Glutamatergic neuron (in vitro differentiated cells): ENCODE results near the gene SELENOP. TPM values are rescaled to one million over a fixed set of nuclear protein-coding genes. Genes with fewer than 3 reads are reported as not detected.
"Not testable (repeated sequence)": the region's sequence is repeated elsewhere in the genome, so short reads cannot be mapped to it uniquely, and the experiment has no call there.

Source experiments
- DNase-seq: peaks from one replicate; pipeline ENCODE4 v3.0.0; 2022
- H3K27ac Mint-ChIP-seq: one replicate; pipeline ENCODE4 v1.8.0; 2020; ENCODE audit warnings: mild to moderate bottlenecking, mixed read lengths, inconsistent platforms; ENCODE audit not compliant: unreplicated experiment
- H3K27me3 Mint-ChIP-seq: one replicate; pipeline ENCODE4 v1.8.0; 2020; ENCODE audit warnings: mild to moderate bottlenecking, moderate library complexity, mixed read lengths, inconsistent platforms; ENCODE audit not compliant: unreplicated experiment
- H3K36me3 Mint-ChIP-seq: one replicate; pipeline ENCODE4 v1.8.0; 2020; ENCODE audit warnings: mild to moderate bottlenecking, mixed read lengths, inconsistent platforms; ENCODE audit not compliant: unreplicated experiment
- H3K4me1 Mint-ChIP-seq: one replicate; pipeline ENCODE4 v1.8.0; 2020; ENCODE audit warnings: mild to moderate bottlenecking, low read depth, mixed read lengths, inconsistent platforms; ENCODE audit not compliant: unreplicated experiment
- H3K4me3 Mint-ChIP-seq: one replicate; pipeline ENCODE4 v1.8.0; 2020; ENCODE audit warnings: mild to moderate bottlenecking, mixed read lengths, inconsistent platforms; ENCODE audit not compliant: unreplicated experiment
- H3K9me3 Mint-ChIP-seq: one replicate; pipeline ENCODE4 v1.8.0; 2020; ENCODE audit warnings: mild to moderate bottlenecking, moderate library complexity, mixed read lengths, inconsistent platforms; ENCODE audit not compliant: unreplicated experiment
- total RNA-seq: library from RNA; stranded (reverse); fragmentation: NEBNext Ultra II Directional; extraction: Animal tissue kit (Norgen Biotek cat#: 25700); gene quantifications from one replicate; pipeline ENCODE4 v1.2.1, GENCODE V29; 2021; ENCODE audit not compliant: unreplicated experiment
- TF ChIP-seq, protein P1 (sequence below): fragments of 200-600 bp; sonication (generic); IDR thresholded peaks from one replicate; pipeline ENCODE4 v1.5.0; 2021; ENCODE audit not compliant: partially characterized antibody, unreplicated experiment

The SELENOP gene
- total RNA-seq, 1 donor from 2014 or later = 0.61 TPM

DNA sequence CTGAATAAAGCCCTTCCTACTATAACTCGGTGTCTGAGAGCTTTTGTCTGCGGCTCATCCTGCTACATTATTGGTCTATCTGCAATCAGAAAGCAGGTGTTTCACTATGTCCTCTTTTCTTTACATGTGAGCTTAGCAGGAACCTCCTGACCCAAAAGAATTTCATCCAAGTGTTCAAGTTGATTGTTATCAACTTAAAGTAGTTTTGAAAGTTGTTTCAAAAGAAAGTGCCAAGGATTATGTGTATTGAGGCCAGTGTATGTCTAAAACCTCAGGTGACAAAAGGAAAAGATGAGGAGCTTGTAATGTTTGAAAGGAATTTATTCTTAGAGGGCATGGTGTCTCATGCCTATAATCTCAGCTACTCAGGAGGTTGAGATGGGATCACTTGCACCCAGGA lies 8.1 kb upstream of the SELENOP start:
- no peaks in the 10 kb centered on the region for H3K9me3 Mint-ChIP-seq
- no peak overlapping the region for H3K27ac Mint-ChIP-seq
- no peak overlapping the region for H3K4me3 Mint-ChIP-seq
- DNase-seq = no peak
- H3K4me1 Mint-ChIP-seq = no peaks in the 10 kb centered on the region
- TF ChIP-seq, protein P1, sequence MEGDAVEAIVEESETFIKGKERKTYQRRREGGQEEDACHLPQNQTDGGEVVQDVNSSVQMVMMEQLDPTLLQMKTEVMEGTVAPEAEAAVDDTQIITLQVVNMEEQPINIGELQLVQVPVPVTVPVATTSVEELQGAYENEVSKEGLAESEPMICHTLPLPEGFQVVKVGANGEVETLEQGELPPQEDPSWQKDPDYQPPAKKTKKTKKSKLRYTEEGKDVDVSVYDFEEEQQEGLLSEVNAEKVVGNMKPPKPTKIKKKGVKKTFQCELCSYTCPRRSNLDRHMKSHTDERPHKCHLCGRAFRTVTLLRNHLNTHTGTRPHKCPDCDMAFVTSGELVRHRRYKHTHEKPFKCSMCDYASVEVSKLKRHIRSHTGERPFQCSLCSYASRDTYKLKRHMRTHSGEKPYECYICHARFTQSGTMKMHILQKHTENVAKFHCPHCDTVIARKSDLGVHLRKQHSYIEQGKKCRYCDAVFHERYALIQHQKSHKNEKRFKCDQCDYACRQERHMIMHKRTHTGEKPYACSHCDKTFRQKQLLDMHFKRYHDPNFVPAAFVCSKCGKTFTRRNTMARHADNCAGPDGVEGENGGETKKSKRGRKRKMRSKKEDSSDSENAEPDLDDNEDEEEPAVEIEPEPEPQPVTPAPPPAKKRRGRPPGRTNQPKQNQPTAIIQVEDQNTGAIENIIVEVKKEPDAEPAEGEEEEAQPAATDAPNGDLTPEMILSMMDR = no peak
- H3K27me3 Mint-ChIP-seq = no peaks in the 10 kb centered on the region
- no peaks in the 10 kb centered on the region for H3K36me3 Mint-ChIP-seq

DNA sequence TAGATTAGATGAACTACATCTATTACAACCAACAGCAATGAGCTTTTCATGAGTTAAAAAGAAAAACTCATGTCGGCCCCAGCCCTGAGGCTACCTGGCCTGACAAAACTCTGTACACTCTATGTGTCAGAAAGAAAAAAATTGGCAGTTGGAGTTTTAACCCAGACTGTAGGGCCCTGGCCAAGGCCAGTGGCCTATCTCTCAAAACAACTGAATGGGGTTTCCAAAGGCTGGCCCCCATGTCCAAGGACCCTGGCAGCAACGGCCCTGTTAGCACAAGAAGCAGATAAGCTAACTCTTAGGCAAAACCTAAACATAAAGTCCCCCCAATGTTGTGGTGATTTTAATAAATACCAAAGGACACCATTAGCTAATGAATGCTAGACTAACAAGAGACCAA lies 4.9 kb upstream of the SELENOP start:
- H3K4me3 Mint-ChIP-seq, DNase-seq, H3K36me3 Mint-ChIP-seq, H3K27me3 Mint-ChIP-seq, H3K4me1 Mint-ChIP-seq, H3K27ac Mint-ChIP-seq, H3K9me3 Mint-ChIP-seq: not testable (repeated sequence)

DNA sequence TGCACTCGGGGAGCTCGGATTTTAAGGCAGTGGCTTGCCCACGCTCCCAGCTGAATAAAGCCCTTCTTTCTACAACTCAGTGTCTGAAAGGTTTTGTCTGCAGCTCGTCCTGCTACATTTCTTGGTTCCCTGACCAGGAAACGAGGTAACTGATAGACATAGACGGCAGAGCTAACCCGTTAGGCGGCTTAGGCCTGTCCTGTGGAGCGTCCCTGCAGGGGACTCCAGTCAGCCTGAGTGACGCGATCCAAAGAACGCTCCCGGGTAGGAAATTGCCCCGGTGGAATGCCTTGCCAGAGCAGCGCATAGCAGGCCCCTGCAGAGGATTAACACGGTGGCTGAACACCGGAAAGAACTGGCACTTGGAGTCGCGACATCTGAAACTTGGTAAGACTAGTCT lies 1.8 kb upstream of the SELENOP start:
- TF ChIP-seq, protein P1 = no peak
- Mint-ChIP-seq H3K9me3 (no peaks in the 10 kb centered on the region), H3K4me1 (no peaks in the 10 kb centered on the region), H3K27ac (no peak overlapping the region), H3K27me3 (no peaks in the 10 kb centered on the region), H3K4me3 (no peak overlapping the region), H3K36me3 (no peaks in the 10 kb centered on the region)
- no peak for DNase-seq

DNA sequence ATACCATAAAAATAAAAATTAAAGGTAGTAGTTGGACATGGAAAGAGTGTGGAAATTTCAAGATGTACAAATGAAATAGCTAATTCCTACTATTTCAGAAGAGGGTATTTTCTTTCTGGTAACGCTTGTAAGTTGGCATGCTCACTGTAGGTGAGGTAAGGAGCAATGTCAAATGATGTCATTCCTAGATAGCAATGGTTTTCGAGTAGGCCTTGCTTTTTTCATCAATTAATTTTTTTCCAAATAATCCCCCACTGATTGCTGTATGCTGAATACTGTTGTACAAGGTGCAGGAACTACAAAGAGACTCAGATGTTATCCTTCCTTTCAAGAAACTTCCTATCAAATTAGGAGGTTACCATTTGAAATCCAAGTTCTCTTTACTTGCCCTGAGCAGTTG lies 928 bp upstream of the SELENOP start:
- Mint-ChIP-seq H3K4me3 (no peak overlapping the region), H3K27ac (no peak overlapping the region)

DNA sequence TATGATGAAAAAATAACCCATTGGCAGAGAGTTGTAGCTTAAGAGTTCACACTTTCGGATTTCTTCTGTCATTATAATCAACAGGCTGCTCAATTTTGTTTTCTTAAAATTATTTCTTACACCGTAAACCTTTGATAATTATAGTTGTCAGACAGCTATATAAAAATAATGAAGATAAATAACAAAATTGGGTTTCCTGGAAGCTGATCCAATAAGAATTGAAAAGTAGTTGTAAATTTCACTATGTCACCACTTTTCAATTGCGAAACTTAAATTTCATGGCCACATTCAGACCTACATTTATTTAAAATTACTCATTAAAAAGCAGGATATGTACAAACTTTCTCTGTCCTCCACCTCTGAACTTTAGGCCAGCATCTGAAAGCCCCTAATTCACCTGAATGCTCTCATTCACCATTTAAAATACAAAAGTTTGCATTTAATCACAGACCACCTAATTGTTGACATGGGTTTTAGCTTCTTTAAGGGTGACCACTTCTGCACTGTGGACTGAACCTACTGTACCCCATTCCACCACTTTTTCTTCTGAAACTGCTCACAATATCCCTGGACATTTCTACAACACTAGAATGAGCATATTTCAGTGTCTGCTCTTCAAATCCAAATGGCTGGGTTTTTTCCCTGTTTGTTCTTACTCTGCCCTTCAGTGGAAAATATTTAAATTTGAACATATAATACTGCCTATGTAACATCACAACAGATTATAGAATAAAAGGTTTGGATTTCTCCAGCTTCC lies 680 bp downstream of the SELENOP start:
- no peaks in the 10 kb centered on the region for H3K4me1 Mint-ChIP-seq
- H3K36me3 Mint-ChIP-seq = no peaks in the 10 kb centered on the region
- TF ChIP-seq, protein P1 = no peak
- H3K9me3 Mint-ChIP-seq = no peaks in the 10 kb centered on the region
- no peak for DNase-seq
- no peaks in the 10 kb centered on the region for H3K27me3 Mint-ChIP-seq
- no peak overlapping the region for H3K4me3 Mint-ChIP-seq
- no peak overlapping the region for H3K27ac Mint-ChIP-seq

More for the DNA sequence above, 928 bp upstream of the SELENOP start:
- Mint-ChIP-seq H3K4me1 (no peaks in the 10 kb centered on the region), H3K36me3 (no peaks in the 10 kb centered on the region), H3K27me3 (no peaks in the 10 kb centered on the region), H3K9me3 (no peaks in the 10 kb centered on the region)
- DNase-seq = no peak
- TF ChIP-seq, protein P1 = no peak
